Esophagus squamous epithelium (tissue), 5 donors: Measurements from ENCODE around the gene AMBN. TPM values are rescaled to one million over a fixed set of nuclear protein-coding genes. Genes with fewer than 3 reads are reported as not detected.

Source experiments
- DNase-seq: peaks from one replicate; lab custom pipeline; 2025; lab: John Stamatoyannopoulos, UW
- H3K27ac ChIP-seq, 4 donors: fragments of 200-600 bp; sonication (generic); one replicate each; pipeline ENCODE4 v1.5.1; 2016 to 2019; ENCODE audit warnings: mild to moderate bottlenecking in 1 of 4
- H3K27me3 ChIP-seq, 4 donors: fragments of 200-600 bp; sonication (generic); 1 replicate in 3 of 4; 2 replicates in 1 of 4; pipeline versions ENCODE4 v1.5.1 to v1.6.0; 2017 to 2021; ENCODE audit warnings: antibody characterized with exemption in 1 of 4
- H3K36me3 ChIP-seq, 3 donors: fragments of 200-600 bp; sonication (generic); one replicate each; pipeline ENCODE4 v1.5.1; 2016 to 2019
- H3K4me1 ChIP-seq, 3 donors: fragments of 200-600 bp; sonication (generic); one replicate each; pipeline ENCODE4 v1.5.1; 2017 to 2019
- H3K4me3 ChIP-seq, 4 donors: fragments of 200-600 bp; sonication (generic); 1 replicate in 3 of 4; 2 replicates in 1 of 4; pipeline ENCODE4 v1.5.1; 2016 to 2019; ENCODE audit warnings: mild to moderate bottlenecking in 2 of 4, moderate library complexity in 1 of 4
- H3K9me3 ChIP-seq, 3 donors: fragments of 200-600 bp; sonication (generic); one replicate each; pipeline ENCODE4 v1.5.1; 2016 to 2019
- POLR2A ChIP-seq, 4 donors: fragments of 450-650 bp; IDR thresholded peaks; one replicate each; pipeline ENCODE4 v1.6.1; 2017; ENCODE audit warnings: antibody characterized with exemption in 4 of 4, mild to moderate bottlenecking in 4 of 4, moderate library complexity in 3 of 4
- WGBS, 2 donors: methylation state at CpG; one replicate each; pipeline ENCODE4 v1.1.5; 2018; 5-methylcytosine and 5-hydroxymethylcytosine counted together
- intact Hi-C: fragments of 100-400 bp; cut with DNase I; formaldehyde crosslinking; loops from one replicate; pipeline ENCODE4 v1.15.0; 2022
- total RNA-seq, 4 donors: library from RNA; depleted of rRNA; stranded (reverse); fragments of >200 nt; gene quantifications; one replicate each; pipeline ENCODE4 v1.1.0, GENCODE V29; 2016
- TF ChIP-seq, protein P1 (sequence below), 6 experiments: fragments of 450-650 bp in 4 of 6; fragments of 200-600 bp in 2 of 6; sonication (generic) in 2 of 6; IDR thresholded peaks; one replicate each; pipeline ENCODE4 v1.5.1; 2016 to 2019; ENCODE audit warnings: antibody characterized with exemption in 6 of 6, mild to moderate bottlenecking in 4 of 6, moderate library complexity in 4 of 6
- donor health status: DM: yes; HTN: yes; CAD: no.

The AMBN gene
- total RNA-seq, 4 donors from 2014 or later = not detected

- DNase-seq = no peak
- no peak overlapping the region for H3K4me3 ChIP-seq
- 89 to 90% methylated on average over 2 of the region's 2 CpGs for WGBS, 2 donors
- no peaks in the 10 kb centered on the region for H3K9me3 ChIP-seq
- H3K27me3 ChIP-seq = no peaks in the 10 kb centered on the region
- intact Hi-C loops = no loop called here
- TF ChIP-seq POLR2A (IDR thresholded peaks at IDR 0.05) = no peak
- TF ChIP-seq, protein P1, sequence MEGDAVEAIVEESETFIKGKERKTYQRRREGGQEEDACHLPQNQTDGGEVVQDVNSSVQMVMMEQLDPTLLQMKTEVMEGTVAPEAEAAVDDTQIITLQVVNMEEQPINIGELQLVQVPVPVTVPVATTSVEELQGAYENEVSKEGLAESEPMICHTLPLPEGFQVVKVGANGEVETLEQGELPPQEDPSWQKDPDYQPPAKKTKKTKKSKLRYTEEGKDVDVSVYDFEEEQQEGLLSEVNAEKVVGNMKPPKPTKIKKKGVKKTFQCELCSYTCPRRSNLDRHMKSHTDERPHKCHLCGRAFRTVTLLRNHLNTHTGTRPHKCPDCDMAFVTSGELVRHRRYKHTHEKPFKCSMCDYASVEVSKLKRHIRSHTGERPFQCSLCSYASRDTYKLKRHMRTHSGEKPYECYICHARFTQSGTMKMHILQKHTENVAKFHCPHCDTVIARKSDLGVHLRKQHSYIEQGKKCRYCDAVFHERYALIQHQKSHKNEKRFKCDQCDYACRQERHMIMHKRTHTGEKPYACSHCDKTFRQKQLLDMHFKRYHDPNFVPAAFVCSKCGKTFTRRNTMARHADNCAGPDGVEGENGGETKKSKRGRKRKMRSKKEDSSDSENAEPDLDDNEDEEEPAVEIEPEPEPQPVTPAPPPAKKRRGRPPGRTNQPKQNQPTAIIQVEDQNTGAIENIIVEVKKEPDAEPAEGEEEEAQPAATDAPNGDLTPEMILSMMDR (IDR thresholded peaks at IDR 0.05) = no peak
- H3K27ac ChIP-seq = no peak overlapping the region
- H3K4me1 ChIP-seq = peaks cover 0 to 10% (median 0%) of the 10 kb centered on the region in 3 donors
- no peaks in the 10 kb centered on the region for H3K36me3 ChIP-seq
Observed at GRCh38 chr4:70581980-70582379, 10.1 kb upstream of the AMBN start.

- intact Hi-C loops = no loop called here
- H3K9me3 ChIP-seq = no peaks in the 10 kb centered on the region
Observed at GRCh38 chr4:70583952-70584834, 7.9 kb upstream of the AMBN start.

GRCh38 chr4:70586841-70587240, 5.2 kb upstream of the AMBN start:
- Histone ChIP-seq H3K36me3 (no peaks in the 10 kb centered on the region), H3K27ac (no peak overlapping the region), H3K4me1 (peaks cover 0 to 10% (median 0%) of the 10 kb centered on the region in 3 donors), H3K4me3 (no peak overlapping the region), H3K27me3 (no peaks in the 10 kb centered on the region), H3K9me3 (no peaks in the 10 kb centered on the region)
- no peak for DNase-seq
- no peak for TF ChIP-seq POLR2A (IDR thresholded peaks at IDR 0.05)
- TF ChIP-seq, protein P1 (IDR thresholded peaks at IDR 0.05) = no peak
- intact Hi-C loops = no loop called here
- WGBS, 2 donors = 49 to 70% methylated on average over 2 of the region's 2 CpGs

More at GRCh38 chr4:70583952-70584834, 7.9 kb upstream of the AMBN start:
- Histone ChIP-seq H3K27ac (no peak overlapping the region), H3K4me3 (no peak overlapping the region), H3K36me3 (no peaks in the 10 kb centered on the region), H3K4me1 (peaks cover 0 to 10% (median 0%) of the 10 kb centered on the region in 3 donors), H3K27me3 (no peaks in the 10 kb centered on the region)
- TF ChIP-seq, protein P1 (IDR thresholded peaks at IDR 0.05) = no peak
- no peak for TF ChIP-seq POLR2A (IDR thresholded peaks at IDR 0.05)
- WGBS, 2 donors = 29 to 48% methylated on average over 9 of the region's 9 CpGs
- DNase-seq = no peak

DNA sequence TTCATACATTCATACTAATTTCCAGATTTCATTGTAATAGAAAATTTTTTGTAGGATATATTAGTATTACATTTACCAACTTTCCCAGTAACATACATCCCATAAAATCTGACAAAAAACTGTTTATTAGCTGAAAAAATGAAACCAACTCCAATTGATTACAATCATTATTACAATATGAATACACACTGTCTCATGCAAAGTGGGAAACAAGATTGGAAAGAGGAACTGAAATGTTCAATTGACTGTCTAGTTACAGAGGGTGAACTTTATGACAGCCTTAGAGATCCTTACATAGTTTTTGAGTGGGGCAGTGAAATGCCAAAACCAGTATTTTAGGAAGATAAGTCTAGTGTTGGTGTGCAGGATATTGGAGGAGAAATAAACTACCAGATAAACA, 2.3 kb upstream of the AMBN start:
- intact Hi-C loops = no loop called here
- no peaks in the 10 kb centered on the region for H3K9me3 ChIP-seq
- H3K27me3 ChIP-seq = no peaks in the 10 kb centered on the region
- no peaks in the 10 kb centered on the region for H3K36me3 ChIP-seq
- DNase-seq = no peak
- TF ChIP-seq POLR2A (IDR thresholded peaks at IDR 0.05) = no peak
- TF ChIP-seq, protein P1 (IDR thresholded peaks at IDR 0.05) = no peak
- H3K4me1 ChIP-seq = peaks cover 0 to under 1% (median 0%) of the 10 kb centered on the region in 3 donors
- H3K4me3 ChIP-seq = no peak overlapping the region
- H3K27ac ChIP-seq = no peak overlapping the region

GRCh38 chr4:70594196-70594595, 2.1 kb downstream of the AMBN start:
- Histone ChIP-seq H3K27ac (no peak overlapping the region), H3K36me3 (no peaks in the 10 kb centered on the region), H3K27me3 (no peaks in the 10 kb centered on the region), H3K9me3 (no peaks in the 10 kb centered on the region), H3K4me3 (no peak overlapping the region), H3K4me1 (no peaks in the 10 kb centered on the region)
- DNase-seq = no peak
- TF ChIP-seq, protein P1 (IDR thresholded peaks at IDR 0.05) = no peak
- no peak for TF ChIP-seq POLR2A (IDR thresholded peaks at IDR 0.05)
- intact Hi-C loops = no loop called here
